Hematopoietic multipotent progenitor cell treated with erythropoietin and hydrocortisone succinate and interleukin-3 and kit ligand, for 15 days (in vitro differentiated cells): ENCODE results near the gene CYP27B1.

Experiments used
- DNase-seq: peaks from one replicate; pipeline ENCODE4 v3.0.0-alpha.2; 2015; ENCODE audit warnings: low spot score

Gene CYP27B1

GRCh38 chr12:57765698-57766463 is 997 bp downstream of the CYP27B1 start:
- DNase-seq, result no peak

- DNase-seq, result no peak
Measured at GRCh38 chr12:57765003-57765697, 1.7 kb downstream of the CYP27B1 start.

GRCh38 chr12:57764662-57765002 is 2.2 kb downstream of the CYP27B1 start:
- DNase-seq, result no peak

GRCh38 chr12:57763881-57764661 is 2.8 kb downstream of the CYP27B1 start:
- DNase-seq, result no peak

GRCh38 chr12:57762463-57762862 is 4.4 kb downstream of the CYP27B1 start:
- DNase-seq, result no peak

- no peak for DNase-seq
Measured at GRCh38 chr12:57761391-57761998, 5.4 kb downstream of the CYP27B1 start.

GRCh38 chr12:57760347-57760982 is 6.4 kb downstream of the CYP27B1 start:
- DNase-seq, result no peak

- DNase-seq, result peak; percentile 35
Measured at GRCh38 chr12:57759360-57759980, 7.4 kb downstream of the CYP27B1 start.

GRCh38 chr12:57758552-57759359 is 8.1 kb downstream of the CYP27B1 start:
- DNase-seq, result no peak

GRCh38 chr12:57757771-57758170 is 9.1 kb downstream of the CYP27B1 start:
- no peak for DNase-seq

GRCh38 chr12:57756406-57757341 is 10.2 kb downstream of the CYP27B1 start:
- DNase-seq, result peak; percentile 72

- DNase-seq, result no peak
Measured at GRCh38 chr12:57755454-57756372, 11.2 kb downstream of the CYP27B1 start.

GRCh38 chr12:57755194-57755453 is 11.8 kb downstream of the CYP27B1 start:
- no peak for DNase-seq

GRCh38 chr12:57754411-57755193 is 12.3 kb downstream of the CYP27B1 start, which contains the start of gene MARCHF9:
MARCHF9 (plus strand) TSS chr12:57755103; CDS start chr12:57755529, 426 bp downstream.
- DNase-seq, result peak; percentile 52

- peak; percentile 41 for DNase-seq
Measured at GRCh38 chr12:57753756-57754337, 13.0 kb downstream of the CYP27B1 start.

- DNase-seq, result no peak
Measured at GRCh38 chr12:57752668-57753000, 14.2 kb downstream of the CYP27B1 start.
